Esophagus (tissue), 2 donors: ENCODE data around the gene MMGT1. TPM values are rescaled to one million over a fixed set of nuclear protein-coding genes. Genes with fewer than 3 reads are reported as not detected.

ENCODE experiments used
- H3K27ac ChIP-seq, 2 donors: one replicate each; pipeline ENCODE4 v1.5.1; 2013; ENCODE audit warnings: low read depth in 2 of 2, mild to moderate bottlenecking in 2 of 2, inconsistent platforms in 1 of 2, low read length in 1 of 2, moderate library complexity in 1 of 2
- H3K27me3 ChIP-seq, 2 donors: one replicate each; pipeline ENCODE4 v1.6.1; 2013; ENCODE audit warnings: low read length in 2 of 2, control low read depth in 1 of 2, mild to moderate bottlenecking in 1 of 2; ENCODE audit not compliant: insufficient read depth in 2 of 2, control insufficient read depth in 1 of 2
- H3K36me3 ChIP-seq, 2 donors: one replicate each; pipeline ENCODE4 v1.6.1; 2013; ENCODE audit warnings: low read length in 1 of 2; ENCODE audit not compliant: control insufficient read depth in 2 of 2, insufficient read depth in 2 of 2
- H3K4me1 ChIP-seq, 2 donors: one replicate each; pipeline ENCODE4 v1.6.1; 2013; ENCODE audit warnings: low read length in 1 of 2; ENCODE audit not compliant: control insufficient read depth in 2 of 2, insufficient read depth in 2 of 2
- H3K4me3 ChIP-seq, 2 donors: one replicate each; pipeline ENCODE4 v1.5.1; 2013; ENCODE audit warnings: low read length in 2 of 2, mild to moderate bottlenecking in 2 of 2, low read depth in 1 of 2, moderate library complexity in 1 of 2
- H3K9me3 ChIP-seq, 2 donors: one replicate each; pipeline ENCODE4 v1.6.1; 2013; ENCODE audit warnings: mild to moderate bottlenecking in 2 of 2, low read depth in 1 of 2, low read length in 1 of 2, moderate library complexity in 1 of 2; ENCODE audit not compliant: control insufficient read depth in 2 of 2, insufficient read depth in 1 of 2
- WGBS, 2 donors: extraction: QIAGEN DNeasy Blood & Tissue Kit; methylation state at CpG; one replicate each; pipeline ENCODE4 v1.1.7; 2013; 5-methylcytosine and 5-hydroxymethylcytosine counted together
- polyA plus RNA-seq, 2 donors: library from polyadenylated mRNA; stranded (reverse); fragments of 200-250 nt; gene quantifications; one replicate each; pipeline ENCODE4 v1.2.3, GENCODE V29; 2013
- donor health status: healthy with polysubstance abuse.
- donor health status: Bipolar disorder and iron deficiency.

MMGT1 gene
- polyA plus RNA-seq, result 1 to 10 TPM; 1.5 to 7.5 TPM

DNA sequence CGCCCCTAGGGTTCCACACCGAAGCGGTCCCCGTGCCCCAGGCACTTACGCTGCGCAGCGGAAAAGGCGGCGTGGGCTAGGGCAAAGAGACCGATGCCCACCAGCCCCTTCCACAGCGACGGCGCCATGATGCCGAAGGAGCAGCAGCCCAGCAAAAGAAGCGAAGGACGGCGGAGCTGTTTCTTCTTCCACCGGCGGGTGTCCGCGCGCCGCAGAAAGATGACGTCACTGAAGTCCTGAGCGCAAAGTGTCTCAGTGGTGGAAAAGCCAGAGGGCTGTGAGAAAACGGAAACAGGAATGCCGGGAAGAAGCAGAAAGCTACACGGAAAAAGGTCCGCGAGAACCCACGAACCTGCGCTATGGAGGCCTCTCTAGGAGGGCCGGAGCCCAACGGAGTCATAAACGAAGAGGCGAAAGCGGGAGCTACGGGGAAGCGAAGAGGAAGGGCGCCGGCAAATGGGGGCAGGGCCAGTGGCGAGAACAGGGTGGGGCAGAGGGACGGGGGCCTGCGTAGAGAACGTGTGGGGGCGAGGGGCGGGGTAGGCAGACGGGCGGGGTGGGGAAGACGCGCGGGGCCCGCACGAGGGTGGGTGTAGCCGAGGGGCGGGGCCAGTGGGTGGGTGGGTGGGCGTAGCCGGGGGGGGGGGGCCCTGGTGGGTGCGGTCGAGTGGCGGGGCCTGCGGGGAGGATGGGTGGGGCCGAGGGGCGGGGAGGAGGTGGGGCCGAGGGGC lies at the start of gene MMGT1:
Gene MMGT1 (minus strand): TSS at position 441 of the 731 bp plus-strand sequence. CDS start 313 bp downstream, at position 128.
- WGBS, 2 donors, result 0 to 32% methylated on average over 42 to 46 of the region's 65 CpGs
- Histone ChIP-seq H3K36me3 (no peaks in the 10 kb centered on the region), H3K9me3 (no peaks in the 10 kb centered on the region), H3K27me3 (no peaks in the 10 kb centered on the region), H3K4me3 (peak within 1 kb of the TSS; percentile 76), H3K4me1 (no peaks in the 10 kb centered on the region), H3K27ac (peak within 1 kb of the TSS; percentile 86 to 94)

DNA sequence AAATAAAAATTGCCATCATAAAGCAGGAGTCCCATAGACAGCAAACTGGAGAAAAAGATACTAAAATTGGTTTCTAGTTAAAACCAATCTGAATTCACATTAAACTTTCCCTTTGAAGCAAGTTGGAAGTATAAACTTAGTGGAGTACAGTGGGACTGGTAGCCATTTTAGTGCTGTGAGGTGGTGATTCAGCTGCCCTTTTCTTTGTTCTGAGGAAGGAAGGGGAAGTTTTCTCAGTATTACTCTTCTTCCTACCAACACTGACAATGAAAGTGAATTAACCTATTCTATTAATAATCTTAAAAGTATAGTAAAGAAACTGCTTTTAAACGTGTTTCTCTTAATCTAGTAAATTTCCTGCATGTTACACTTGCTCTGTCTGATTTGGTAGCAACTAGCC lies 48.1 kb upstream of the MMGT1 start:
- H3K4me3 ChIP-seq, result no peak overlapping the region
- no peaks in the 10 kb centered on the region for H3K9me3 ChIP-seq
- no peaks in the 10 kb centered on the region for H3K27me3 ChIP-seq
- no peaks in the 10 kb centered on the region for H3K4me1 ChIP-seq
- WGBS, 2 donors, result 50 to 70% methylated on average over 1 of the region's 1 CpG
- peaks cover 2% of the 10 kb centered on the region in 2 donors for H3K36me3 ChIP-seq
- H3K27ac ChIP-seq, result no peak overlapping the region

DNA sequence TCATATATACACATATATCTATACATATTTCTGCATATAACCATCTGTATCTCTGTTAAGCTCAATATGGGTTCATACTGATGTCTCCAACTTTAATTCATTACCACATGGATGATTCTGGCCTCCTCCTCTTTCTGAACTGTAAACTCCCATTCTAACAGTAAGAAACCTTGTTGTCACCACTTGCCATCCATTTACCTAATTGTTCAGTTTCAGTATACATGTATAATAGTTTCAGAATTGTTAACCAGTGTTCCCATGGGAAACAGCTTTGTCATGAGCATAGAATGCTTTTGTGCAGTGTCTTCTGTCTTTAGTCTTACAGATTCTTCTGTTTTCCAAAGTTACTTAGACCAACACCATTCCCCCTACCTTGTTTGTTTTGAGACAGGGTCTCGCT lies 47.4 kb upstream of the MMGT1 start:
- Histone ChIP-seq H3K27ac (no peak overlapping the region), H3K4me3 (no peak overlapping the region), H3K27me3 (no peaks in the 10 kb centered on the region), H3K9me3 (no peaks in the 10 kb centered on the region), H3K4me1 (no peaks in the 10 kb centered on the region), H3K36me3 (peaks cover 2% of the 10 kb centered on the region in 2 donors)
- 80 to 100% methylated on average over 1 of the region's 1 CpG for WGBS, 2 donors

DNA sequence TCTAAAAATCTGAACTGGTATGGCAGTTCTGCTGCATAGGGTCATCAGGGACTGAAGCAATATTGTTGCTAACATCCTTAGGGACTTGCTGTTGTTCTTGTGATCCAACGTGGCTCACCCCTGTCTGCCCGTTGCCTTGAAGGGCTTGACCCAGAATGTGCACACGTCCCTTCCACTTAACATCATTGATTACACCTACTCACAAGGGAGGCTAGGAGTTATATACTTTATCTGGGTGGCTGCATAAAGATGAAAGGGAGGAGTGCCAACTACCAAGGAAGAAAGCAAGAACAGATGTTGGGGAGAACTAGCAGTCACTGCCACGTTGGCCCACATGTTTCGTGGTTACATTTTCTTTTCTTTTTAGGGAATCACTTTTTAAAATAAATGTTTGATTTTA lies 45.4 kb upstream of the MMGT1 start:
- Histone ChIP-seq H3K36me3 (peaks cover 2% of the 10 kb centered on the region in 2 donors), H3K9me3 (no peaks in the 10 kb centered on the region), H3K4me1 (no peaks in the 10 kb centered on the region), H3K4me3 (no peak overlapping the region), H3K27ac (no peak overlapping the region), H3K27me3 (no peaks in the 10 kb centered on the region)
- WGBS, 2 donors, result 65 to 81% methylated on average over 5 of the region's 5 CpGs

DNA sequence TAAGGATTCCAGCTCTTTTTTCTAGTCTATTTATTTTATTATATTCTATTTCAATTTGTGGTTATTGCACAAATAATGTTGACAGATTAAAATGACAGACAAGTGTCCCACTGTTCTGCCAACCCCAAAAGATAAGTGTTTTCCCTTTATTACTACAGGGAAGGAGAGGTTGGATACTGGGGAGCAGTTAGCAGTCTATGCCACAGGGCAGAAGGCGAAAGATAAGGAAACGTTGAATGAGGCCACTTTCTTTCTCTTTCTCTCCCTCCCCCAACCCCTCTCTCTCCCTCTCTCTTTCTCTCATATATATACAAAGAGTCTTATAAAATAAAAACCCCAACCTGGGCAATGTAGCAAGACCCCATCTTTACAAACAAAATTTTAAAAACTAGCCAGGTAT lies 43.1 kb upstream of the MMGT1 start:
- no peaks in the 10 kb centered on the region for H3K27me3 ChIP-seq
- H3K4me3 ChIP-seq, result no peak overlapping the region
- WGBS, 2 donors, result 80 to 88% methylated on average over 2 of the region's 2 CpGs
- no peaks in the 10 kb centered on the region for H3K4me1 ChIP-seq
- no peaks in the 10 kb centered on the region for H3K9me3 ChIP-seq
- no peak overlapping the region for H3K27ac ChIP-seq
- H3K36me3 ChIP-seq, result peaks cover 2% of the 10 kb centered on the region in 2 donors

DNA sequence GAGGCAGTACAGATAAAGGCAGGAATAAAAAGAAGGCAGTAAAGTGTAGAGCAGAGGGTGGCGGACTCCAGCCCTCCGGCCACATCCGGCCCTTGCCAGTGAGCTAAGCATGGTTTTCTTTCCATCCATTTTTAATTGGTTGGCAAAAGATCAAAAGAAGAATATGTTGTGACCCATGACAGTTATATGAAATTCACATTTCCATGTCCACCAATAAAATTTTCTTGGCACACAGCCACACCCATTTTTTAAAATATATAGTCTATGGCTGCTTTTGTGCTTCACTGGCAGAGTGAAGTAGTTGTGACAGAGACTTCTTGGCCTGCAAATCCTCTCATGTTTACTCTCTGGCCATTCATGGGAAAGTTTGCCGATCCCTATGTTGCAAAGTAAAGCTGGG lies 41.2 kb upstream of the MMGT1 start:
- H3K4me3 ChIP-seq, result no peak overlapping the region
- H3K27ac ChIP-seq, result no peak overlapping the region
- H3K36me3 ChIP-seq, result peaks cover 2% of the 10 kb centered on the region in 2 donors
- H3K4me1 ChIP-seq, result no peaks in the 10 kb centered on the region
- 89 to 90% methylated on average over 4 of the region's 4 CpGs for WGBS, 2 donors
- no peaks in the 10 kb centered on the region for H3K9me3 ChIP-seq
- peaks cover 0 to 4% of the 10 kb centered on the region in 2 donors for H3K27me3 ChIP-seq

DNA sequence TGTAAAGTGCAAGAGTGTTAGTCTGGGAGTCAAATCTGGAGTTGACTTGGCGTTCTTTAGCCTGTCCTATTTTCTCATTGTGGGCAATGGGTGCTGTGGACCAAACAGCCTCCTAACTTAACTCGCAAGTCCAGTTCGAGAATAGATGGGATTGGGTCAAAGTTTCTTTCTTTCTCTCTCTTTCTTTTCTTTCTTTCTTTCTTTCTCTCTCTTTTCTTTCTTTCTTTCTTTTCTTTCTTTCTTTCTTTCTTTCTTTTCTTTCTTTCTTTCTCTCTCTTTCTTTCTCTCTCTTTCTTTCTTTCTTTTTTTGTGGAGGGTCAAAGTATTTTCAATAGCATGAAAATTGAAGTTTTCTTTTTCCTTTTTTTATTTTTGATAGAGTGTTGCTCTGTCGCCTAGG lies 14.5 kb upstream of the MMGT1 start:
- WGBS, 2 donors, result 77 to 88% methylated on average over 4 of the region's 4 CpGs
- Histone ChIP-seq H3K9me3 (no peaks in the 10 kb centered on the region), H3K4me3 (no peak overlapping the region), H3K4me1 (no peaks in the 10 kb centered on the region), H3K27ac (no peak overlapping the region), H3K27me3 (no peaks in the 10 kb centered on the region), H3K36me3 (no peaks in the 10 kb centered on the region)

DNA sequence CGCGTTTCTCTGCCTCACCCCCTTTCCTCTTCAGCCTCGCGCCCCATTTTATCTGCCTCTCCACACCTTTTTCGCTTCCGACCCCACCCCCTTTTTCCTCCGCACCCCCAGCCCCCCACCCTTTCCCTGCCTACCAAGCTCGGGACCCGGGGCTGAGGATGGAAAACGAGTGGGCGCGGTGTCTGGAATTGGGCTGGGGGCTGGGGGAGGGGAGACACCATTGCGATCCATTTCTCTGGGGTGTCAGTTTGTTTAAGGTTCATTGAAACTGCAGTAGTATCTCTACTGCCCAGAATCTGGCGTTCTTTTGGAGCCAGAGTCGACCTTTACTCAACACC lies 12.2 kb upstream of the MMGT1 start:
- Histone ChIP-seq H3K27ac (peak overlapping the region; percentile 70 to 78), H3K27me3 (no peaks in the 10 kb centered on the region)

DNA sequence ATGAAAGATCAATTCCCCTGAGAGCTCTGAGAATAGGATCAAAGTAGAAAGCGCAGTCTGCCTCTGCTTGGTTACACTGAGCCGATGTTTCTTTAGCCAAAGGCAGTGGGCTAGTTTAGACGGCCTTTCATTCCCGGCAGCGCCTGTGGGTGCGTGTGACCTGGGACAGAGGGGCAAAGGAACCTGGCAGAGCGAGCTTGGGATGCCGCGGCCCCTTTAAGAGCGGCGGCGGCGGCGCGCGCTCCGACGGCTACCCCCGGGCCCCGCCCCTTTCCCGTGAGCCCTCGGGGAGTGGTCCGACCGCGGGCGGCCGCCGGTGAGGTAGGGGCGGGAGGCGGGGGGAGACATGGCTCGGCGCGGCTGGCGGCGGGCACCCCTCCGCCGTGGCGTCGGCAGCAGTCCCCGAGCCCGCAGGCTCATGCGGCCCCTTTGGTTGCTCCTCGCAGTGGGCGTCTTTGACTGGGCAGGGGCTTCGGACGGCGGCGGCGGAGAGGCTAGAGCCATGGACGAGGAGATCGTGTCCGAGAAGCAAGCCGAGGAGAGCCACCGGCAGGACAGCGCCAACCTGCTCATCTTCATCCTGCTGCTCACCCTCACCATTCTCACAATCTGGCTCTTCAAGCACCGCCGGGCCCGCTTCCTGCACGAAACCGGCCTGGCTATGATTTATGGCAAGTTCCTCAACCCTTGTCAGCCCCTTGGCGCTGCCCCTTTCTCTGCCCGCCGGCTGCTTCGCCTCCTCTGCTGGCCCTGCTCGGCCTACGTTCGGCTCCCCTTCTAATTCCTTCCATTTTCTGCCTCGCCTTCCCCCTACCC lies 11.6 kb upstream of the MMGT1 start, which contains the start of gene SLC9A6:
Gene SLC9A6 (plus strand): TSS at position 279 of the 816 bp plus-strand sequence. CDS start 224 bp downstream, at position 503.
- Histone ChIP-seq H3K27me3 (no peaks in the 10 kb centered on the region), H3K27ac (peak within 1 kb of the TSS; percentile 70 to 91), H3K4me1 (no peaks in the 10 kb centered on the region), H3K9me3 (no peaks in the 10 kb centered on the region), H3K4me3 (peak within 1 kb of the TSS; percentile 69 to 81), H3K36me3 (no peaks in the 10 kb centered on the region)
- WGBS, 2 donors, result 0 to 31% methylated on average over 57 to 65 of the region's 68 CpGs

More for the DNA sequence above, 12.2 kb upstream of the MMGT1 start:
- H3K4me1 ChIP-seq, result no peaks in the 10 kb centered on the region
- 1 to 21% methylated on average over 15 of the region's 15 CpGs for WGBS, 2 donors
- no peaks in the 10 kb centered on the region for H3K9me3 ChIP-seq
- peak overlapping the region; percentile 69 to 81 for H3K4me3 ChIP-seq
- no peaks in the 10 kb centered on the region for H3K36me3 ChIP-seq
